GM13977 (cell line): Measurements from ENCODE around the gene TBC1D3G.
"Not testable (repeated sequence)": the region's sequence is repeated elsewhere in the genome, so short reads cannot be mapped to it uniquely, and the experiment has no call there.

Experiments
- DNase-seq: peaks from one replicate; pipeline ENCODE4 v3.0.0; 2012; ENCODE audit warnings: low spot score
- in situ Hi-C: fragments of 300-500 bp; cut with MboI; formaldehyde crosslinking; loops from one replicate; pipeline ENCODE4 v1.12.0; 2022; ENCODE audit warnings: low sequenced_read_pairs, low pct_unique_long_range_greater_than_20kb, mixed read lengths, inconsistent platforms; ENCODE audit not compliant: unreplicated experiment

TBC1D3G gene

DNA sequence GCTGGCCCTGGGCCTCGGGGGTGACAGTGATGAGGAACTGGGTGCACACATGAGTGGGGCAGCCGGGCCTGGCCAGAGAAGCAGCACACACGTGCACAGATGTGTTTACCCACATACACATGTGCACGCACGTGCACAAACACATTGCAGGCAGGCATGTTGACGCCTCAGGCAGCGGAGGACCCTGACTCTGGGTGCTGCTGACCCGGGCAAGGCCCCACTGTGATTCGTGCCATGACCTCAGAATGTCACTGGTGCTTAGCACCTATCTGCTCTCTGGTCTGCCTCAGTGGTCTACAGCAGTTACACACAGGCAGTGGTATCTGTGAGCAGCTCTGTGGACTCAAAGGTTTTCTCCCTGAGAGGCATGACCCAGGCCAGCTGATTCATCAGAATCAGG lies at the start of gene TBC1D3G:
TSS of gene TBC1D3G (plus strand) at position 301 of the 400 bp plus-strand sequence. CDS start 1,528 bp downstream, outside the sequence.
- in situ Hi-C loops, DNase-seq: not testable (repeated sequence)

DNA sequence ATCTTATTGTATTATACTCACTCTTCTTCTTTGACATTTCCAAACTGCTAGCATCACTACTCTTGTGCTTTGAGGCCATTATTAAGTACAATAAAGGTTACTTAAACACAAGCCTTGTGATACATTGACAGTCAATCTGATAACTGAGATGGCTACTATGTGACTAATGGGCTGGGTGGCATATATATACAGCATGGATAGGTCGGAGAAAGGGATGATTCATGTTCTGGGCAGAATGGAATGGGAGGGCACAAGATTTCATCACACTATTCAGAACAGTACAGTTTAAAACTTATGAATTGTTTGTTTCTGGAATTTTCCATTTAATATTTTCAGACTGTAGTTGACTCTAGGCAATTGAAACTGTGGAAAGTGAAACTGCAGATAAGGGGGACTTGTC lies 40.4 kb upstream of the TBC1D3G start:
- DNase-seq, in situ Hi-C loops: not testable (repeated sequence)

DNA sequence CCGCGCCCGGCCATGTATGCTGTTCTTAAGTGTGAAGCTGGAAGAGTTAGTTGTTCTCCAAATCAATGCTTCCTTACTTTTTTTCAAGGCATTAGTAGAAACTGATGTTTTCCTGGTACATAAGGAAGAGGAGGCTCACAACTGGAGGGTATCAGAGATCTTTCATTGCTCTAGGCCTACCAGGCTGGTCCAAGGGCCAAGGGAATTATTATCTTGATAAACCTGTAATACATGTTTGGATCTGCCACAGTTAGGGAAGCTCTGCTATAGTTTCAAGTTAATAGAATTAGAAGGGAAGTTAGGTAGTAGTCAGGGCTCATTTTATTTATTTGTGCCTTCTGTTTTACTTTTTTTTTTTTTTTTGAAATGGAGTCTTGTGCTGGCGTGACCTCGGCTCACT lies 39.5 kb upstream of the TBC1D3G start:
- in situ Hi-C loops = not testable (repeated sequence)

DNA sequence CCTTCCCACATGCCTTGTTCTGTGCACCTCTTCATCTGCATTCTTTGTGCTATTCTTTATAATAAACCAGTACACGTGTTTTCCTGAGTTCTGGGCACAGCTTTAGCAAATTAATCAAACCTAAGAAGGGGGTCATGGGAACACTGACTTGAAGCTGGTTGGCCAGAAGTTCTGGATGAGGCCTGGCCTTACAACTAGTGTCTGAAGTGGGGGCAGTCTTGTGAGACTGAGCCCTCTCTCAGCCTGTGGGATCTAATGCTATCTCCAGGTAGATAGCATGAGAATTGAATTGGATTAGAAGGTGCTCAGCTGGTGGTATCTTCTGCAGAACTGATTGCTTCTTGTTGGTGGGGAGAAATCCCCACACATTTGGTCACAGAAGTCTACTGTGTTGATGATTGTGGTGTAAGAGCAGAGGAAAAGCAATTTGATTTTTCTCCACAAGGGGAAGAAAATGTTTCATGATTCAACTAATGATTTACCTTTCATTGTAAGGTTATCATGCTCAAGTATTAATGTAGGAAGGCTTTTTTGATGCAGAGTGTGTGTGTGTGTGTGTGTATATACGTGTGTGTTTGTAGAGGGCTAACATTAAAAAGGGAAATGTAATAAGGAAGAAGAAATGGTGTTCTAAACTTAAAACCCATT lies 33.6 kb upstream of the TBC1D3G start:
- DNase-seq, in situ Hi-C loops: not testable (repeated sequence)

More for the DNA sequence above, 39.5 kb upstream of the TBC1D3G start:
- not testable (repeated sequence) for DNase-seq

DNA sequence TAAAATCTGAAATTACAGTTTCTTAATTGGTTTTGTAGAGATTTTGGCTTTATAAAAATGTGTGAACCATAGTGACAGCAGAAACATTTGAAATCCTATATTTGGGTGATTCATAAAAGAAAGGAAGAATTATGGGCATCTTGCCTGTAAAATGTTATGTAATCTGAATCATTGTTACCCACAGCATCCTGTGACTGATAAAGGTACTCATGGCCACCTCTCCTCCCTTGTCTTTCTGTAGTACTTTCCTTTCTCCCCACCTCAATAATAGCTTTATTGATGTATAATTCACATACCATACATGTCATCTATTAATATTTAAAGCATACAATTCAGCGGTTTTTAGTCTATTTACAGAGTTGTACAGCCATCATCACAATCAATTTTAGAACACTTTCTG lies 28.5 kb upstream of the TBC1D3G start:
- in situ Hi-C loops, DNase-seq: not testable (repeated sequence)

DNA sequence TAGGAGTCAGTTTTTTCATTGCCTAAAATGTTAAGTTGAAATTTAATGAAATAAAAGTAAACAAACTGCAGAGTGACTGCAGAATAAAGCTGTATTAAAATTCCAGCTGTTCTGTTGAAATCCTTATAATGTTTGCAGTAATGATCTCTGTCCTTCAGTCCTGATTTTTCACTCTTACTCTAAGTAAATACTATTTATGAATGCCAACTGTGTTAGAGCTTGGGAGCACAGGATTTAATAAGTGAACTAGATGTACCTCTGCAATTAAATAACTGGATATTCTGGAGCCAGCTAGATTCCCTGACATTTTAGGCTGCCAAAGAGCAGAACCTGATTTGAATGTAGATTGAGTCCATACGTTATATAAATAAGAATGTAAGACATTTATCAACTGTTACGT lies 7.9 kb upstream of the TBC1D3G start:
- in situ Hi-C loops, DNase-seq: not testable (repeated sequence)

DNA sequence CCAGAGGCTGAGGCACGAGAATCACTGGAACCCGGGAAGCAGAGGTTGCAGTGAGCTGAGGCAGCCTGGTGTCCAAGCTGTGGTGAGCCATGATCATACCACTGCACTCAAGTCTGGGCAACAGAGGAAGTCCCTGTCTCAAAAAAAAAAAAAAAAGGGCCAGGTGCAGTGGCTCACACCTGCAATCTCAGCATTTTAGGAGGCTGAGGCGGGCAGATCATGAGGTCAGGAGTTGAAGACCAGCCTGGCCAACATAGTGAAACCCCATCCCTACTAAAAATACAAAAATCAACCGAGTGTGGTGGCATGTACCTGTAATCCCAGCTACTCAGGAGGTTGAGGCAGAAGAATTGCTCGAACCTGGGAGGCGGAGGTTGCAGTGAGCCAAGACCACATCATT lies 38.8 kb downstream of the TBC1D3G start:
- in situ Hi-C loops, DNase-seq: not testable (repeated sequence)

DNA sequence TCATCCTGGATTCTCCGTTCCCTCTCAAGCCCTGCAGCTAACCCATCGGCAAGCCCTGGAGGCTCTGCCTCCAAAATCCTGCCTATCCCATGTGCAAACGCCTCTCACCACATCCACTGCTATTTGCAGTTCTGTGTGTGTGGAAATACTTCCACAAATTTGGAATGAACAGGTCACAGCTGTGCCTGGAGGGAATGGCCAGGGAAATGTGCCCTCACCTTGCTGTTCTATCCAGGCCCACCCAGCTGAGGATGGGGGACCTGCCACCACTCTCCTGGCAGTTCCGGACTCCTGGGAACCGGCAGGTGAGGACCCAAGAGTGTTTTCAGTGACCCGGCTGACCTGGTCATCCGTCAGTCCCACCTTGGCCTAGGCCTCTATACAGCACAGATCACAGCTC lies 52.3 kb downstream of the TBC1D3G start:
- DNase-seq, in situ Hi-C loops: not testable (repeated sequence)
